WTC11 (cell line): ENCODE results near the gene KBTBD8. TPM values are rescaled to one million over a fixed set of nuclear protein-coding genes. Genes with fewer than 3 reads are reported as not detected.

ENCODE experiments used
- ATAC-seq: fragments of 200-7000 bp; cut with Tn5 transposase; 2 replicates; pipeline ENCODE4 v1.10.0; 2021; ENCODE audit warnings: mild to moderate bottlenecking, moderate library complexity
- CTCF ChIA-PET: fragments of 300-600 bp; sonication (Branson Sonifier 250); formaldehyde crosslinking; loops from one replicate; lab custom pipeline; 2021; ENCODE audit warnings: antibody characterized with exemption; lab: Charles Lee
- POLR2A ChIA-PET: fragments of 350-600 bp; sonication (Branson Sonifier 250); formaldehyde crosslinking; loops from one replicate; lab custom pipeline; 2021; ENCODE audit warnings: antibody characterized with exemption; lab: Charles Lee
- DNase-seq: peaks from one replicate; pipeline ENCODE4 v3.0.0; 2021; ENCODE audit warnings: low spot score
- H3K27ac Mint-ChIP-seq: 2 replicates; pipeline ENCODE4 v1.8.0; 2021; ENCODE audit warnings: mixed read lengths
- H3K27me3 Mint-ChIP-seq: 2 replicates; pipeline ENCODE4 v1.8.0; 2021; ENCODE audit warnings: low read depth, mild to moderate bottlenecking, moderate library complexity, mixed read lengths
- H3K36me3 Mint-ChIP-seq: 2 replicates; pipeline ENCODE4 v1.8.0; 2021; ENCODE audit warnings: mixed read lengths
- H3K4me1 Mint-ChIP-seq: 2 replicates; pipeline ENCODE4 v1.8.0; 2022; ENCODE audit warnings: mixed read lengths
- H3K4me3 Mint-ChIP-seq: 2 replicates; pipeline ENCODE4 v1.8.0; 2021; ENCODE audit warnings: mild to moderate bottlenecking, moderate library complexity, mixed read lengths
- H3K9me3 Mint-ChIP-seq: 2 replicates; pipeline ENCODE4 v1.8.0; 2021; ENCODE audit warnings: mixed read lengths
- ARID4B ChIP-seq: sonication (generic); formaldehyde crosslinking; IDR thresholded peaks from 2 replicates; pipeline ENCODE4 v1.8.0; 2023; ENCODE audit warnings: missing genetic modification reagents, mild to moderate bottlenecking, borderline replicate concordance
- ATF1 ChIP-seq: sonication (generic); formaldehyde crosslinking; IDR thresholded peaks from 2 replicates; pipeline ENCODE4 v1.8.1; 2023; ENCODE audit warnings: mild to moderate bottlenecking, moderate library complexity, missing genetic modification reagents
- ATF6 ChIP-seq: sonication (generic); formaldehyde crosslinking; IDR thresholded peaks from 2 replicates; pipeline ENCODE4 v1.8.1; 2023; ENCODE audit warnings: mild to moderate bottlenecking, missing genetic modification reagents
- CREM ChIP-seq: sonication (generic); formaldehyde crosslinking; IDR thresholded peaks from 2 replicates; pipeline ENCODE4 v1.8.1; 2022; ENCODE audit warnings: mild to moderate bottlenecking, missing genetic modification reagents, moderate library complexity
- E2F4 ChIP-seq: sonication (generic); formaldehyde crosslinking; IDR thresholded peaks from 2 replicates; pipeline ENCODE4 v1.8.1; 2022; ENCODE audit warnings: low read depth, mild to moderate bottlenecking, moderate library complexity, missing genetic modification reagents, borderline replicate concordance
- E2F5 ChIP-seq: sonication (generic); formaldehyde crosslinking; IDR thresholded peaks from 2 replicates; pipeline ENCODE4 v1.8.1; 2022; ENCODE audit warnings: mild to moderate bottlenecking, moderate library complexity, missing genetic modification reagents
- GABPB1 ChIP-seq: sonication (generic); formaldehyde crosslinking; IDR thresholded peaks from 2 replicates; pipeline ENCODE4 v1.8.1; 2023; ENCODE audit warnings: mild to moderate bottlenecking, missing genetic modification reagents
- HMGXB4 ChIP-seq: sonication (generic); formaldehyde crosslinking; IDR thresholded peaks from 2 replicates; pipeline ENCODE4 v1.8.1; 2023; ENCODE audit warnings: mild to moderate bottlenecking, moderate library complexity, missing genetic modification reagents
- MLX ChIP-seq: sonication (generic); formaldehyde crosslinking; IDR thresholded peaks from 2 replicates; pipeline ENCODE4 v1.8.1; 2023; ENCODE audit warnings: mild to moderate bottlenecking, missing genetic modification reagents, moderate library complexity
- MXD4 ChIP-seq: fragments of 250-450 bp; sonication (Bioruptor Pico); IDR thresholded peaks from 2 replicates; pipeline ENCODE4 v1.8.0; 2021; ENCODE audit warnings: mild to moderate bottlenecking, moderate library complexity, borderline replicate concordance
- NFYB ChIP-seq: sonication (generic); formaldehyde crosslinking; conservative IDR thresholded peaks from 2 replicates; pipeline ENCODE4 v1.8.0; 2022; ENCODE audit warnings: low read depth, missing genetic modification reagents
- NR2C2 ChIP-seq: sonication (generic); formaldehyde crosslinking; IDR thresholded peaks from 2 replicates; pipeline ENCODE4 v1.8.0; 2022; ENCODE audit warnings: mild to moderate bottlenecking, missing genetic modification reagents
- OVOL2 ChIP-seq: fragments of 250-450 bp; sonication (Bioruptor Pico); IDR thresholded peaks from 2 replicates; pipeline ENCODE4 v1.9.0; 2021; ENCODE audit warnings: mild to moderate bottlenecking, borderline replicate concordance
- PREB ChIP-seq: sonication (generic); formaldehyde crosslinking; IDR thresholded peaks from 2 replicates; pipeline ENCODE4 v1.8.1; 2022; ENCODE audit warnings: mild to moderate bottlenecking, missing genetic modification reagents, moderate library complexity, borderline replicate concordance
- PRRX2 ChIP-seq: fragments of 250-450 bp; sonication (Bioruptor Pico); IDR thresholded peaks from 2 replicates; pipeline ENCODE4 v1.8.0; 2021; ENCODE audit warnings: mild to moderate bottlenecking
- TEAD1 ChIP-seq: sonication (generic); formaldehyde crosslinking; IDR thresholded peaks from 2 replicates; pipeline ENCODE4 v1.8.0; 2022; ENCODE audit warnings: mild to moderate bottlenecking, missing genetic modification reagents
- USF1 ChIP-seq: sonication (generic); formaldehyde crosslinking; IDR thresholded peaks from 2 replicates; pipeline ENCODE4 v1.8.0; 2022; ENCODE audit warnings: mild to moderate bottlenecking, missing genetic modification reagents
- ZBTB21 ChIP-seq: sonication (generic); formaldehyde crosslinking; IDR thresholded peaks from 2 replicates; pipeline ENCODE4 v1.8.1; 2023; ENCODE audit warnings: mild to moderate bottlenecking, missing genetic modification reagents, borderline replicate concordance
- ZBTB43 ChIP-seq: sonication (generic); formaldehyde crosslinking; IDR thresholded peaks from 2 replicates; pipeline ENCODE4 v1.8.1; 2023; ENCODE audit warnings: mild to moderate bottlenecking, missing genetic modification reagents
- ZNF232 ChIP-seq: sonication (generic); formaldehyde crosslinking; IDR thresholded peaks from 2 replicates; pipeline ENCODE4 v1.8.0; 2022; ENCODE audit warnings: mild to moderate bottlenecking, missing genetic modification reagents
- ZNF396 ChIP-seq: fragments of 250-450 bp; sonication (Bioruptor Pico); IDR thresholded peaks from 2 replicates; pipeline ENCODE4 v1.8.0; 2021; ENCODE audit warnings: mild to moderate bottlenecking, moderate library complexity, borderline replicate concordance
- ZNF423 ChIP-seq: fragments of 250-450 bp; sonication (Bioruptor Pico); IDR thresholded peaks from 2 replicates; pipeline ENCODE4 v2.1.2; 2022; ENCODE audit warnings: mild to moderate bottlenecking, moderate library complexity
- ZNF671 ChIP-seq: fragments of 250-450 bp; sonication (Bioruptor Pico); IDR thresholded peaks from 2 replicates; pipeline ENCODE4 v1.8.0; 2021; ENCODE audit warnings: mild to moderate bottlenecking
- total RNA-seq: library from RNA; stranded (reverse); gene quantifications from 3 replicates; pipeline ENCODE4 v1.2.3, GENCODE V29; 2021

Gene KBTBD8
- total RNA-seq, 1 experiment from 2014 or later: 15.0 TPM

GRCh38 chr3:67031986-67032385, 33.9 kb downstream of the KBTBD8 start:
- H3K27ac Mint-ChIP-seq: no peak overlapping the region

GRCh38 chr3:67033079-67033478, 35.0 kb downstream of the KBTBD8 start:
- ChIA-PET CTCF (no interaction called here), POLR2A (no interaction called here)
- ATAC-seq (no peak), DNase-seq (no peak)
- H3K4me1 Mint-ChIP-seq: peaks cover 13% of the 10 kb centered on the region
- H3K4me3 Mint-ChIP-seq: no peak overlapping the region
- no peaks in the 10 kb centered on the region for H3K9me3 Mint-ChIP-seq
- no peaks in the 10 kb centered on the region for H3K27me3 Mint-ChIP-seq
- no peaks in the 10 kb centered on the region for H3K36me3 Mint-ChIP-seq
- no peak overlapping the region for H3K27ac Mint-ChIP-seq
- TF ChIP-seq GABPB1 (CRISPR knock-in tag) (no peak), E2F4 (CRISPR knock-in tag) (no peak), ARID4B (CRISPR knock-in tag) (no peak), ZNF423 (CRISPR knock-in tag) (no peak), USF1 (CRISPR knock-in tag) (no peak), ATF1 (CRISPR knock-in tag) (no peak), ATF6 (CRISPR knock-in tag) (no peak), ZNF232 (no peak), ZBTB43 (CRISPR knock-in tag) (no peak), HMGXB4 (CRISPR knock-in tag) (no peak), OVOL2 (CRISPR knock-in tag) (no peak), CREM (no peak)

More at GRCh38 chr3:67031986-67032385, 33.9 kb downstream of the KBTBD8 start:
- H3K36me3 Mint-ChIP-seq: no peaks in the 10 kb centered on the region
- H3K4me3 Mint-ChIP-seq: no peak overlapping the region
- H3K27me3 Mint-ChIP-seq: no peaks in the 10 kb centered on the region
- no peak for DNase-seq
- peaks cover 20% of the 10 kb centered on the region for H3K4me1 Mint-ChIP-seq
- H3K9me3 Mint-ChIP-seq: no peaks in the 10 kb centered on the region
- ATAC-seq: no peak
- CTCF ChIA-PET: no interaction called here
- POLR2A ChIA-PET: no interaction called here
- no peak for TF ChIP-seq MLX (CRISPR knock-in tag)
- no peak for TF ChIP-seq PRRX2 (CRISPR knock-in tag)
- no peak for TF ChIP-seq PREB (CRISPR knock-in tag)
- TF ChIP-seq E2F5 (CRISPR knock-in tag): no peak
- TF ChIP-seq ZBTB21: no peak
- no peak for TF ChIP-seq NFYB
- TF ChIP-seq MXD4 (CRISPR knock-in tag): no peak
- no peak for TF ChIP-seq NR2C2 (CRISPR knock-in tag)
- no peak for TF ChIP-seq ZNF396
- TF ChIP-seq ZNF671 (CRISPR knock-in tag): no peak
- no peak for TF ChIP-seq TEAD1 (CRISPR knock-in tag)
- TF ChIP-seq, all 79 proteins: peak for 0
